ENCODE results near the gene CMSS1.

Gene CMSS1

DNA sequence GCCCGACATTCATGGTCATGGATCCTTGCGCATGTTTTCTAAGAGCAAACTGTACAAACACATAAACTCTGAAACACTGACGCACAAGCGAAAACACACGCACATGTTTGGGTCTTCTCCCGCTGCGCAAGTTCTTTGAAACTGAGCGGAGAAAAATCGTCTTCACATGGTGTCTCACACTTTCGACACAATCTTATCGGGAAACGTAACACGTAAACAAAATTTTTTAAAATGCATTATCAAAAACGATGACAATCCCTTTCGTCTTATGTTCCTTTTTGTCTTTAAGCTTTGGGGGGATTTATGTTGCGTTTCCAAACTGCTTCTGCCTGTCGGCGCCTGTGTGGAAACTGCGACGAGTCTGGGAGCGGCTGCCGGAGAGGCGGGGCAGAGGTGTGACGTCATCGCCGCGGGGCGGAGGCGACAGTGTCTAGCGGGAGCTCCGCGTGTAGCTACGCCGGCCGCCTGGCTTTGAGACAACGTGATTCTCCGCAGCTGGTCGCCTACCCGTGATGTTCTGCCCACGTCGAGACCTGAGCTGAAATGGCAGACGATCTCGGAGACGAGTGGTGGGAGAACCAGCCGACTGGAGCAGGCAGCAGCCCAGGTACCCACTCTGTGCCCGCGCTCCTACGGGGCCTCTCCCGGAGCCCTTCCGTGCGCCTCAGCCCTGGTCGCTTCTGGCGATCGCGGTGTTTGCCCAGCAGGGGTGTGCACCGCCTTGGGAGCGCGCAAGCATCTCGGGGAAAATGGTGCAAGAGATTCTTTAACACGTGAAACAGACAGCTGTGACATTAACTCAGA, at the start of gene CMSS1:
Gene CMSS1 (plus strand): TSS at position 426 of the 804 bp plus-strand sequence.
- Histone ChIP-seq H3K9ac (ENCODE audit: insufficient read length, low read depth) (peak within 1 kb of the TSS; percentile 96), H3K4me3 (ENCODE audit: insufficient read length, low read depth) (peak within 1 kb of the TSS; percentile 95), H3K27me3 (ENCODE audit: insufficient read depth, insufficient read length) (no peaks in the 10 kb centered on the region), H3K9me3 (ENCODE audit: insufficient read depth, low read length) (no peaks in the 10 kb centered on the region), H3K4me1 (ENCODE audit: insufficient read depth, insufficient read length) (no peaks in the 10 kb centered on the region), H3K36me3 (ENCODE audit: insufficient read depth, insufficient read length, low read length) (peaks cover 4% of the 10 kb centered on the region)
- TF ChIP-seq ZNF274 (IDR thresholded peaks at IDR 0.05; ENCODE audit: low read depth, low read length) = no peak
- no peak for TF ChIP-seq SUZ12 (IDR thresholded peaks at IDR 0.05; ENCODE audit: extremely low read depth, insufficient read depth, insufficient read length)
- TF ChIP-seq YY1 (IDR thresholded peaks at IDR 0.05; ENCODE audit: insufficient read depth, insufficient read length) = no peak
- DNase-seq (ENCODE audit: low read depth, low spot score) = peak; percentile 79

DNA sequence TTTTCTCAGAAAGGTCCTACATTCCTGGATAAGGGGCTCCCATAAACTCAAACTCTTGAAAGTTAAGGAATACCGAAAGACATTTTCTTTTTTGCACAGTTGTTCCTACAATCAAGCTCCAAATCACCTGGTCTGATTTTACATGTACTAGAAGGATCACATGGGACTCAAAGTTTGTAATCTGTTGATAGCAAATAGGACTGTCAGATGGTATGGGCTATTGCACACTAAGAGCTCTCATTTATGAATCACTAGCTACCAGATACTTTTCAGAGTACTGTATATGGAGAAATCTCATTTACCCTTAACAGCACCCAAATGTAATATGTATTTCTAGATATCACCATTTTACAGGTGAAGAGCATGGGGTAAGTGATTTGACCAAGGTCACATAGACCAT, 49.5 kb upstream of the CMSS1 start:
- Histone ChIP-seq H3K9ac (ENCODE audit: insufficient read length, low read depth) (no peak overlapping the region), H3K4me3 (ENCODE audit: insufficient read length, low read depth) (no peak overlapping the region), H3K9me3 (ENCODE audit: insufficient read depth, low read length) (no peaks in the 10 kb centered on the region), H3K4me1 (ENCODE audit: insufficient read depth, insufficient read length) (no peaks in the 10 kb centered on the region), H3K27me3 (ENCODE audit: insufficient read depth, insufficient read length) (no peaks in the 10 kb centered on the region), H3K36me3 (ENCODE audit: insufficient read depth, insufficient read length, low read length) (no peaks in the 10 kb centered on the region)
- DNase-seq (ENCODE audit: low read depth, low spot score) = no peak
- TF ChIP-seq ZNF274 (IDR thresholded peaks at IDR 0.05; ENCODE audit: low read depth, low read length) (no peak), YY1 (IDR thresholded peaks at IDR 0.05; ENCODE audit: insufficient read depth, insufficient read length) (no peak), SUZ12 (IDR thresholded peaks at IDR 0.05; ENCODE audit: extremely low read depth, insufficient read depth, insufficient read length) (no peak)

DNA sequence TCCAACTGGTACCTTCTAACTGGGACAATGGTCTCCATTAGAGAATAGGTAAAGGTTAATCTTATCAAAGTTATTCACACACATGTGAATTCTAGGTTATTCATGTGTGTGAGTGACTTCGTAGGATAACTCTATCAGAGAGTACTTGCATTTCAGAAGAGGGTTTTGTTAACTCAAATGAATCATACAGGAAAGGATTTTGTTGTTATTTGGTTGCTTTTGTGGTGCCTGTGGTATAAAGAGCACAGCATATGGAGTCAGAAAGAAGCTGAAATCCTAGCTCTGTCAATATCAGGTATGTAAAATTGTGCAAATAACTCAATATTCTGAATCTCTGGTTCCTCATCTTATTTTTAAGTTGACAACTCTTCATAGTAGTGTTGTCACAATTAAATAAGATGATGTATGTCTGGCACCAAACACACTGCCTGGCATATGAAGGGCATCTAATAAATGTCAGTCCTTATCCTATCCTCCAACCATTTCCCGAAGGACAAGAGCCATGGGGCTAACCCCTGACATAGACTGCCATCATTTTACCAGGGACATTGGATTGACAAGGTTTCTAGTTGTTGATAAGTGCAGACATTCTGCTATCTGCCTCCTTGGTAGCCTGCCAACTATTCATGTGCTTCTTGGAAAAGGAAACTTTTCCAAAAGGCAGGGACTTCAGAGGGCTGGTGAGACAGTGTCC, 48.7 kb upstream of the CMSS1 start:
- H3K9ac ChIP-seq (ENCODE audit: insufficient read length, low read depth) = no peak overlapping the region
- no peaks in the 10 kb centered on the region for H3K27me3 ChIP-seq (ENCODE audit: insufficient read depth, insufficient read length)
- no peak for DNase-seq (ENCODE audit: low read depth, low spot score)
- no peaks in the 10 kb centered on the region for H3K36me3 ChIP-seq (ENCODE audit: insufficient read depth, insufficient read length, low read length)
- no peaks in the 10 kb centered on the region for H3K4me1 ChIP-seq (ENCODE audit: insufficient read depth, insufficient read length)
- no peak for TF ChIP-seq YY1 (IDR thresholded peaks at IDR 0.05; ENCODE audit: insufficient read depth, insufficient read length)
- H3K4me3 ChIP-seq (ENCODE audit: insufficient read length, low read depth) = no peak overlapping the region
- no peaks in the 10 kb centered on the region for H3K9me3 ChIP-seq (ENCODE audit: insufficient read depth, low read length)

DNA sequence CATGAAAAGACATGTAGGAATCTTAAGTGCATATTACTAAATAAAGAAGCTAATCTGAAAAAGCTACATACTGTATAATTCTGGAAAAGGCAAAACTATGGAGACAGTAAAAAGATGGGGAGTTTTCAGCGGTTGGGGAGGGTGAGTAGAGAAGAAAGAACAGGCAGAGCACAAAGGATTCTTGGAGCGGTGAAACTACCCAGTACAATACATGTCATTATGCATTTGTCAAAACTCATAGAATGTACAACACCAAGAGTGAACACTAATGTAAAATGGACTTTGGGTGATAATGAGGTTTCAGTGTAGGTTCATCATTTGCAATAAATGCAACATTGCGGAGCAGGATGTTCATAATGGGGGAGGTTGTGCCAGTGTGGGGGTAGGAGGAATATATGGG, 45.5 kb upstream of the CMSS1 start:
- Histone ChIP-seq H3K36me3 (ENCODE audit: insufficient read depth, insufficient read length, low read length) (no peaks in the 10 kb centered on the region), H3K9me3 (ENCODE audit: insufficient read depth, low read length) (no peaks in the 10 kb centered on the region), H3K27me3 (ENCODE audit: insufficient read depth, insufficient read length) (no peaks in the 10 kb centered on the region), H3K9ac (ENCODE audit: insufficient read length, low read depth) (no peak overlapping the region), H3K4me3 (ENCODE audit: insufficient read length, low read depth) (no peak overlapping the region), H3K4me1 (ENCODE audit: insufficient read depth, insufficient read length) (no peaks in the 10 kb centered on the region)
- DNase-seq (ENCODE audit: low read depth, low spot score) = no peak
- TF ChIP-seq SUZ12 (IDR thresholded peaks at IDR 0.05; ENCODE audit: extremely low read depth, insufficient read depth, insufficient read length) (no peak), ZNF274 (IDR thresholded peaks at IDR 0.05; ENCODE audit: low read depth, low read length) (no peak), YY1 (IDR thresholded peaks at IDR 0.05; ENCODE audit: insufficient read depth, insufficient read length) (no peak)

DNA sequence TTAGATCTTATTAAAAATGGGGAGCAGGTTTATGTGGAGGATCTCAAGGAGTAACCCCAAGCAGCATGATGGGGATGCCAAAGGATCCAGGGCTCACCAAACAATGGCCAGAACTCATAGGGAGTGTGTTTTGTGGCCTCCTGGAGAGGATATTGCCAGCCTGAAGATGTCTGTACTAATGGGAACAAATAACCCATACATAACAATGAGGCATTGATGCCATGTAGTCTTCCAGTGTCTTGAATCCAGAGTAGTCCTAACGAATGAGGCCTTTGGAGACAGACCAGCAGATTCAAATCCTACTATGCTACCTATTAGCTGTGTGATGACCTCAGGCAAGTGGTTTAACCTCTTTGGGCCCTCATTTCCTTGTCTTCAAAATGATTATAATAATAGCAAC, 45.0 kb upstream of the CMSS1 start:
- DNase-seq (ENCODE audit: low read depth, low spot score) = no peak
- Histone ChIP-seq H3K4me1 (ENCODE audit: insufficient read depth, insufficient read length) (no peaks in the 10 kb centered on the region), H3K36me3 (ENCODE audit: insufficient read depth, insufficient read length, low read length) (no peaks in the 10 kb centered on the region), H3K9me3 (ENCODE audit: insufficient read depth, low read length) (no peaks in the 10 kb centered on the region), H3K4me3 (ENCODE audit: insufficient read length, low read depth) (no peak overlapping the region), H3K27me3 (ENCODE audit: insufficient read depth, insufficient read length) (no peaks in the 10 kb centered on the region), H3K9ac (ENCODE audit: insufficient read length, low read depth) (no peak overlapping the region)
- TF ChIP-seq SUZ12 (IDR thresholded peaks at IDR 0.05; ENCODE audit: extremely low read depth, insufficient read depth, insufficient read length) (no peak), YY1 (IDR thresholded peaks at IDR 0.05; ENCODE audit: insufficient read depth, insufficient read length) (no peak), ZNF274 (IDR thresholded peaks at IDR 0.05; ENCODE audit: low read depth, low read length) (no peak)

DNA sequence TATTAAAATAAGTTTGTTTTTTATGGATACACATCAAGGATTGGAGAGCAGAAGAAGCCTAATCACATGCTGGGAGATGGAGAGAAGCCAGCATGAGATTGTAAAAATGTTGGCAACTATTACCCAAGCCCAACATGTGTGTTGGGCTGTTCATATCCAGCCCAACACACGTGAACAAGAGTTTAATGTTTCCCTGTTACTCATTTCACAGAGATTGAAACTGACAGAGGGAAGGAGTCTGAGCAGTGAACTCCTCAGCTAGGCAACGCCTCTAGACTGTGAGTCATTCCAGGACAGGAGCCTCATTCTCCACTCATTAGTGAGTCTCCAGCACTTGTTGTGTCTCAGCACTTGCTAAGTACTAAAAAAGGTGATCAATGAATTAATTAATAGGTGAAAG, 43.2 kb upstream of the CMSS1 start:
- DNase-seq (ENCODE audit: low read depth, low spot score) = no peak
- Histone ChIP-seq H3K9me3 (ENCODE audit: insufficient read depth, low read length) (no peaks in the 10 kb centered on the region), H3K36me3 (ENCODE audit: insufficient read depth, insufficient read length, low read length) (no peaks in the 10 kb centered on the region), H3K27me3 (ENCODE audit: insufficient read depth, insufficient read length) (no peaks in the 10 kb centered on the region), H3K9ac (ENCODE audit: insufficient read length, low read depth) (no peak overlapping the region), H3K4me3 (ENCODE audit: insufficient read length, low read depth) (no peak overlapping the region), H3K4me1 (ENCODE audit: insufficient read depth, insufficient read length) (no peaks in the 10 kb centered on the region)
- TF ChIP-seq ZNF274 (IDR thresholded peaks at IDR 0.05; ENCODE audit: low read depth, low read length) (no peak), YY1 (IDR thresholded peaks at IDR 0.05; ENCODE audit: insufficient read depth, insufficient read length) (no peak), SUZ12 (IDR thresholded peaks at IDR 0.05; ENCODE audit: extremely low read depth, insufficient read depth, insufficient read length) (no peak)

DNA sequence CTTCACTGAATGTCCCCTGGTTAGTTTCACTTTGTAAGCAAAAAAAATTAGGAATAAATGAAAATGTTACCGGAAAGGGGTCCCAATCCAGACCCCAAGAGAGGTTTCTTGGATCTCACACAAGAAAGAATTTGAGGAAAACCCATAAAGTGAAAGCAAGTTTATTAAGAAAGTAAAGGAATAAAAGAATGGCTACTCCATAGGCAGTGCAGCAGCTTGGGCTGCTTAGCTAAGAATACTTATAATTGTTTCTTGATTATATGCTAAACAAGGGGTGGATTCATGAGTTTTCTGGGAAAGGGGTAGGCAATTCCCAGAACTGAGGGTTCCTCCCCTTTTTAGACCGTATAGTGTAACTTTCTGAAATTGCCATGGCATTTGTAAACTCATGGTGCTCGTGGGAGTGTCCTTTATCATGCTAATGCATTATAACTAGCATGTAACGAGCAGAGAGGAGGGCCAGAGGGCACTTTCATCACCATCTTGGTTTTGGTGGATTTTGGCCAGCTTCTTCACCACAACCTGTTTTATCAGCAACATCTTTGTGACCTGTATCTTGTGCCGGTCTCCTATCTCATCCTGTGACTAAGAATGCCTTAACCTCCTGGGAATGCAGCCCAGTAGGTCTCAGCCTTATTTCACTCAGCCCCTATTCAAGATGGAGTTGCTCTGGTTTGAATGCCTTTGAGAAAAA, 41.0 kb upstream of the CMSS1 start:
- H3K36me3 ChIP-seq (ENCODE audit: insufficient read depth, insufficient read length, low read length) = no peaks in the 10 kb centered on the region
- no peaks in the 10 kb centered on the region for H3K9me3 ChIP-seq (ENCODE audit: insufficient read depth, low read length)
- H3K4me3 ChIP-seq (ENCODE audit: insufficient read length, low read depth) = no peak overlapping the region
- no peak for DNase-seq (ENCODE audit: low read depth, low spot score)
- H3K27me3 ChIP-seq (ENCODE audit: insufficient read depth, insufficient read length) = no peaks in the 10 kb centered on the region
- H3K4me1 ChIP-seq (ENCODE audit: insufficient read depth, insufficient read length) = no peaks in the 10 kb centered on the region
- TF ChIP-seq ZNF274 (IDR thresholded peaks at IDR 0.05; ENCODE audit: low read depth, low read length) = no peak
- TF ChIP-seq SUZ12 (IDR thresholded peaks at IDR 0.05; ENCODE audit: extremely low read depth, insufficient read depth, insufficient read length) = no peak
- no peak overlapping the region for H3K9ac ChIP-seq (ENCODE audit: insufficient read length, low read depth)
